Muscle layer of colon (tissue), 2 donors: Measurements from ENCODE around the gene CRLF1.

Experiments used
- H3K27ac ChIP-seq: one replicate; pipeline ENCODE4 v1.7.0; 2013; ENCODE audit warnings: low read depth, mild to moderate bottlenecking, low read length, moderate library complexity
- H3K27me3 ChIP-seq, 2 donors: one replicate each; pipeline ENCODE4 v1.7.0; 2013; ENCODE audit warnings: low read length in 2 of 2, mild to moderate bottlenecking in 2 of 2; ENCODE audit not compliant: insufficient read depth in 2 of 2, control insufficient read depth in 1 of 2
- H3K36me3 ChIP-seq: one replicate; pipeline ENCODE4 v1.7.0; 2013; ENCODE audit warnings: mild to moderate bottlenecking, low read length; ENCODE audit not compliant: insufficient read depth
- H3K4me1 ChIP-seq: one replicate; pipeline ENCODE4 v1.7.0; 2013; ENCODE audit warnings: mild to moderate bottlenecking, low read length; ENCODE audit not compliant: insufficient read depth
- H3K4me3 ChIP-seq, 2 donors: one replicate each; pipeline ENCODE4 v1.7.0; 2013; ENCODE audit warnings: low read length in 2 of 2, low read depth in 1 of 2, mild to moderate bottlenecking in 1 of 2, moderate library complexity in 1 of 2
- H3K9ac ChIP-seq: one replicate; pipeline ENCODE4 v1.7.0; 2013; ENCODE audit warnings: low read length
- H3K9me3 ChIP-seq: one replicate; pipeline ENCODE4 v1.7.0; 2013; ENCODE audit warnings: mild to moderate bottlenecking, low read length
- donor health status: abdominal sarcoma.
- donor health status: Adenocarcinoma of cecum.

The CRLF1 gene

DNA sequence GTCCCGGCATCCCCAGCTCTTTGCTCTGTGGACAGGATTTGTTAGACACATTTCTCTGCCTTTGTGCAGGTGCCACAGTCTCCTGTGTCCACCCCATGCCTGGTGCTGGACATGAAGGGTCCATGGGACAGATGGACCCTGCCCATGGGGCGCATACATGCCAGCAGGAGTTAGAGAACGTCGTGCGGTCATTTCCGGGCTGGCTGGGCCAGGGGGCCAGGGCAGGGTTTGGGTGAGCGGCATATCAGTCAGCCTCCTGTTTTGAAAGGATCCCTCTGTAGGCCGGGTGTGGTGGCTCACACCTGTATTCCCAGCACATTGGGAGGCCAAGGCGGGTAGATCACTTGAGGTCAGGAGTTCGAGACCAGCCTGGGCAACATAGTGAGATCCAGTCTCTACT lies 41.2 kb upstream of the CRLF1 start:
- Histone ChIP-seq H3K9ac (no peak overlapping the region), H3K27me3 (no peaks in the 10 kb centered on the region), H3K4me3 (no peak overlapping the region), H3K9me3 (no peaks in the 10 kb centered on the region), H3K4me1 (peaks cover 44% of the 10 kb centered on the region), H3K36me3 (no peaks in the 10 kb centered on the region), H3K27ac (no peak overlapping the region)

DNA sequence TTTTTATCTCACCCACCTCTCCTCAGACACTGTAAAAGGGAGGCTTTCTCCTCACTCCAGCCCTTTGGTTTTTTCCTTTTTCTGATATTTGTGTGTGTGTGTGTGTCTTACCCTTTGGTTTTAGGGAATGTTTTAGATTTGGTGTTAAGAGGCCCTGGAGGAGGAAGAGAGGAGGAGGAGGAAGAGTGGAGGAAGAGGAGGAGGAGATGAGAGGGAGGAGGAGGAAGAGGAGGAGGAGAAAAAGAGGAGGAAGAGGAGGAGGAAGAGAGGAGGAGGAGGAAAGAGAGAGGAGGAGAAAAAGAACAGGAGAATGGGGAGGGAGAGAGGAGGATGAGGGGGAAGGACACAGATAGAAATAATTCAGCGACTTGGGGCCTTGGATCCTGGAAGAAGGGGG lies 40.8 kb upstream of the CRLF1 start:
- no peaks in the 10 kb centered on the region for H3K9me3 ChIP-seq
- no peak overlapping the region for H3K4me3 ChIP-seq
- no peak overlapping the region for H3K27ac ChIP-seq
- H3K4me1 ChIP-seq = peaks cover 44% of the 10 kb centered on the region
- no peaks in the 10 kb centered on the region for H3K36me3 ChIP-seq
- H3K9ac ChIP-seq = no peak overlapping the region
- no peaks in the 10 kb centered on the region for H3K27me3 ChIP-seq

DNA sequence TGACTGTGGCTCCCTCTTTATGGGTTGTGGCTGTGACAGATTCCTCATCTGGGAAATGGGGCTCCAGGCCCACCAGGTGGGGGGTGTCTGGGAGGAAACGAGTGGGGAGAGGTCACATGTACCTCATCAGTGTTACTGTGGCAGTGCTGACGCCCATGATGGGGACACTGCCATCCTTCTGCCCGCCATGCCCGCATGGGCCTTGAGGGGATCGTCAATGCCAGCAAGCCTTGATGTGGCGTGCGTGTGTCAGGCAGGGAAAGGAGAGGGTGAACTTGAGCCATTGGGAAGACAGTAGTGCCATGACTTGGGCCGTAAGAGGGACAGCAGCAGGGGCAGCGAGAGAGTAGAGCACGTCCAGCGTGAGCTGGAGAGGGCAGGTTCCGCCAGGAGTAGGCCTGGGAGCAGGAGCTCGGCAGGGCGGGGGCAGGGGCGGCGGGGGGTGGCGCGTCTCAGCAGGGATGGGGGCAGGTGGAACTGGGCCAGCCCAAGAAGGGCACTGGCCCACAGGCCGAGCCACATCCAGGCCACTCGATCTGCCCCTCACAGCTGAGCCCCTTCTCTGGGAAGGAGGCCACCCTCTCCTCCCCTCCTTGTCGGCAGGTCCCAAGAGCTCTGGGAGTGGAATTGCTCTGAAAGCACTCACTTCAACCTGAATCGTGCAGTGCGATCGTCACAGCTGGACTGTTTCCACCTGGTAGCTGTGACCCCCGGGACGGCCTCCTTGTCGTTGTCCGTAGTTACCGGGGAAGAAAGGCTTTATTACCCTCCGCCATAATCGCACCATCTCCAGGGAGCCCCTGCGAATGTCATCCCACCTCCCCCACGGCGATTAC lies 40.2 kb upstream of the CRLF1 start:
- Histone ChIP-seq H3K36me3 (no peaks in the 10 kb centered on the region), H3K27me3 (no peaks in the 10 kb centered on the region), H3K9ac (no peak overlapping the region), H3K27ac (no peak overlapping the region), H3K4me3 (no peak overlapping the region), H3K4me1 (peaks cover 42% of the 10 kb centered on the region), H3K9me3 (no peaks in the 10 kb centered on the region)

DNA sequence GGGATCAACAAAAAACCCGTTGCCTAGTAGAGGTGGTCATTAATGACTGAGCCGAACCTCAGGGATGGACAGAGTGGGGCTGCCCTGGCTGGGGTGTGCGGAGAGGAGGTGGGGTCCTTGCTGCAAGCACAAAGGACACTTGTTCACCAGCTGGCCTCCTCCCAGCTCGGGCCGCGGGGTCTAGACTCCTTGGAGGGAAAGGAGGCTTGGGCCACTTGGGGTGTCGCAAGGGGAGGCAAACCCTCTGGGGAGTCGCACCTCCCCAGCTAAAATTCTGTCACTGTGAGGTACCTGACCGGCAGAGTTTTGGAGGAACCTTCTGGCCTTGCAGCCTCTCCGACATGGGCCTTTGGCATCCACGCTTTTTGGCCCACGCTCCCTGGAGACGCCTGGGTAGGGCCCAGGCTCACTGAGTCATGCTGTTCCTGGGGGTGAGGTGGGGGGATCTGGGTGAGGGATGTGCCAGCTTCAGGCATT lies 38.5 kb upstream of the CRLF1 start:
- Histone ChIP-seq H3K27ac (no peak overlapping the region), H3K27me3 (no peaks in the 10 kb centered on the region), H3K4me1 (peaks cover 25% of the 10 kb centered on the region), H3K9me3 (no peaks in the 10 kb centered on the region), H3K36me3 (no peaks in the 10 kb centered on the region), H3K9ac (no peak overlapping the region), H3K4me3 (no peak overlapping the region)

DNA sequence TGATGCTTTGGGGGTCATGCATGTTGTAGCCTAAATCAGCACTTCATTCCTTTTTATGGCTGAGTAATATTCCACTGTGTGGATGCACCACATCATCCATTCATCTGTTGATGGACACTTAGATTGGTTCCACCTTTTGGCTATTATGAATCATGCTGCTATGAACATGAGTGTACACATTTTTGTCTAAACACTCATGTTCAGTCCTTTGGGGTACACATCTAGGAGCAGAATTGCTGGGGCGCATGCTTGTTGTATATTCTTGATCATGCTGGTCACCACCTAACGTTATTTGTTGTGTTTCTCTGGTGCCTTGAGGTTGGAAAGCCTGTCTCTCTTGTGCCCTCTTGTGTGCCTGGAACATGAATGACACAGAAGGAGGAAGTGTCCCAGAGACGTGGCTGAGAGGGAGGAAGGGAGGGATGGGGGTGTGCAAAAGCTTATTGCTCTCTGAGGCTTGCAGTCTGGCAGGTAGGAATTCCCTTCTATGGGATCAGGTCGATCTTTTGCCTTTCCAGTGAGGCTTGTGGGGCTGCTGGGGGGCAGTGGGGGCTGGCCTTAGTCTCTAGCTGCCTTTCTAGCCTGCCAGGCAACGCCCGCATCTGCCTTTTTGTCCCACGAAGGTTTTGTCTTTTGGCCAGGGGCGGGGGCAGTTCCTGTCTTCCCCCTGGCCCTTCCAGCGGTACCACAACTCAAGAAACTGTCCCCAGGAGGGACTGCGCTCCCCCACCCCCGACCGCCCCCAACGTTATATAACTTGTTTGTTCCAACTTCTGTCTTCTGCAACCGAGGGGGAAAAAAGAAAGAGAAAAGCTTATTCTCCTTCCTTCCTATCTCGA lies 37.8 kb upstream of the CRLF1 start:
- Histone ChIP-seq H3K36me3 (no peaks in the 10 kb centered on the region), H3K27ac (no peak overlapping the region), H3K9ac (no peak overlapping the region), H3K4me3 (no peak overlapping the region), H3K4me1 (peaks cover 19% of the 10 kb centered on the region), H3K27me3 (no peaks in the 10 kb centered on the region), H3K9me3 (no peaks in the 10 kb centered on the region)

DNA sequence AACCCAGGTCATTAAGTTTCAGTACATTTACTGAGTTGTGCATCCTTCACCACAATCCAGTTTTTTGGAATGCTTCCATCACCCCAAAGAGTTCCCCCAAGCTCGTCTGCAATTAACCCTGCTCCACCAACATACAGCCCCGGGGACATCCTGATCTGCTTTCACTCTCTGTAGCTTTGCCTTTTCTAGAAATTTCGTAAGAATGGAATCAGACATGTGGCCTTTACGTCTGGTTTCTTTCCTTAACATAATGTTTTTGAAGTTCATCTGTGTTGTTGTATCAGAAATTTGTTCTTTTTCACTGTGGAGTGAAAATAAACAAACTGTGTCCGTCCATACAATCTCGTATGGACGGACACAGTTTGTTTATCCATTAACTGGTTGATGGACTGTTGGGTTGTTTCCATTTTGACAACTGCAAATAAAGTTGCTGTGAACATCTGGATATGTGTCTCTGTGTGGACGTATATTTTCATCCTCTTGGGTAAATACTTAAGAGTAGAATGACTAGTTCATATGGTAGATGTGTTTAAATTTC lies 33.2 kb upstream of the CRLF1 start:
- H3K9ac ChIP-seq = no peak overlapping the region
- H3K4me3 ChIP-seq = no peak overlapping the region
- H3K36me3 ChIP-seq = no peaks in the 10 kb centered on the region
- peaks cover 16% of the 10 kb centered on the region for H3K4me1 ChIP-seq
- H3K9me3 ChIP-seq = no peaks in the 10 kb centered on the region
- H3K27me3 ChIP-seq = no peaks in the 10 kb centered on the region
- no peak overlapping the region for H3K27ac ChIP-seq

DNA sequence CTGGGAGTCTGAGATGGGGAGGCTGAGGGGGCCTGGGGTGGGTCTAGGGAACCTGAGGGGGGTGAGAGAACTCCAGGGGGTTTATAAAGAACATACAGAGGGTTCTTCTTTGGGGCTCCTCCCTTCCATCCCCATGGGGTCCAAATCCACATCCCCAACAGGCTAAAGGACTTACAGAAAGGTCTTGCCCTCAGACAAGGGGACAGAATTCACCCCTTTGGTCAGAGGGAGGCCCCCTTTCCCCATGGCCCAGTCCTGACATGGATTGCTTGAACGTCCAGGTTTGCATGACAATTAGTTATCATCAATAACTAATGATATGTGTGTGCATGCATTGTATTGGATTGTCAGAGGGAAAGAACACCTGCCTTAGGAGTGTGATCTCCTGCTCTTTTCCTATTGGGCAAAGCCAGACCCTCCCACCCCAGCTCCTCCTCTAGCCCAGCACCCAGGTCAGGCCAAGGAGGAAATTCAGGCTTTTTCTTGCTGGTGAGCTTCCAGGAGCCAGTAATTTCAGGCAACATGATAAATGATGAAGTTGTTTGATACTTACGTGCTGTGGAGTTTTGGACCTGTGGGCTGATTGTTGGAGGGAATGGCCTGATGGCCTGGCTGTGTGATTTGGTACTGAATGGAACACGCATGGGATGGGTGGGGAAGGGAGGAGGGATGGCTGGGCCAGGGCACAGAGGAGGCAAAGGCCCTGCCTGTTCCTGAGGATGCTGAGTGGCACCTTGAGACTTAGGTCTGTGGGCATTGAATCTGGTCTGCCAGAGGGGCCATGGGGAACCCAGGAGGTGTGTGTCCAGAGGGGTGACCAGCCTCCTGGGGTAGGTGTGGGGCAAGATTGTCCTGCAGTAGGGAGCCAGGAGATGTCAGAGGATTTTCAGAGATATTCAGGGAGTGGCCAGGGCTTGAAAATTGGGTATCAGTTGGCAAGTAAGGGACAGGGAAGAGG lies 31.4 kb upstream of the CRLF1 start:
- Histone ChIP-seq H3K4me3 (peak overlapping the region; percentile 80 to 99), H3K27me3 (no peaks in the 10 kb centered on the region), H3K36me3 (no peaks in the 10 kb centered on the region), H3K4me1 (peaks cover 12% of the 10 kb centered on the region), H3K9me3 (no peaks in the 10 kb centered on the region), H3K9ac (peak overlapping the region; percentile 39), H3K27ac (peak overlapping the region; percentile 89)

DNA sequence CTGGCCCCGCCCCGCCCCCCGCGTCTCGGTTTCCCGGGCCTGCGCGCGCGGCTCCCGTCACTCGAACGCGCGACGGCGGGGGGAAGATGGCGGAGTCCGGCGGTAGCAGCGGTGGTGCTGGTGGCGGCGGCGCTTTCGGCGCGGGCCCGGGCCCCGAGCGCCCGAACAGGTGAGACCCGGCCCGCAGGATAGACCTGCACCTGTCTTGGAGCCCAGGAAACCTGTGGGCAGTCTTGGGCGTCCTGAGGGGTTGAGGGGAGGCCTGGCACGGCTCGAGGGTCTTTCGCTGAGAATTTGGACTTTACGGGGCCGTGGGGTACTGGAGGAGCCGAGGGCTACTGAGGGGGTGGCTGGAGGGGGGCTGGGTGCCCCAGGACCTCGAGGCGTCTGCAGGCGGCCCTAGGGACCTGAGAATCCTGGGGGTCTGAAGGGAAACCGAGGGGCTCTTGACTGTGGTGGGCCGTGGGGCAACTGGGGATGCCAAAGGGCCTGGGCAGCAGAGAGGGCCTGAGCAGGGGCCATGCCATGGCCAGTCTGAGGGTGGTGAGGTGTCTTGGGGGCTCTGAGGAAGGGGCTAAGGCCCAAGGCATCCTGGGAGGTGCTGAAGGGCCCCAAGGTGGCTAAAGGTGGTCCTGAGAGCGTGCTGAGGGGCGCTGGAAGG lies 30.5 kb upstream of the CRLF1 start, which contains the start of gene KLHL26:
Gene KLHL26 (plus strand): TSS at position 60 of the 661 bp plus-strand sequence. CDS start 27 bp downstream, at position 87.
- peak within 1 kb of the TSS; percentile 89 for H3K27ac ChIP-seq
- H3K27me3 ChIP-seq = no peaks in the 10 kb centered on the region
- H3K9me3 ChIP-seq = no peaks in the 10 kb centered on the region
- H3K9ac ChIP-seq = peak within 1 kb of the TSS; percentile 39
- H3K4me1 ChIP-seq = peaks cover 12% of the 10 kb centered on the region
- H3K36me3 ChIP-seq = no peaks in the 10 kb centered on the region
- peak within 1 kb of the TSS; percentile 80 to 99 for H3K4me3 ChIP-seq

DNA sequence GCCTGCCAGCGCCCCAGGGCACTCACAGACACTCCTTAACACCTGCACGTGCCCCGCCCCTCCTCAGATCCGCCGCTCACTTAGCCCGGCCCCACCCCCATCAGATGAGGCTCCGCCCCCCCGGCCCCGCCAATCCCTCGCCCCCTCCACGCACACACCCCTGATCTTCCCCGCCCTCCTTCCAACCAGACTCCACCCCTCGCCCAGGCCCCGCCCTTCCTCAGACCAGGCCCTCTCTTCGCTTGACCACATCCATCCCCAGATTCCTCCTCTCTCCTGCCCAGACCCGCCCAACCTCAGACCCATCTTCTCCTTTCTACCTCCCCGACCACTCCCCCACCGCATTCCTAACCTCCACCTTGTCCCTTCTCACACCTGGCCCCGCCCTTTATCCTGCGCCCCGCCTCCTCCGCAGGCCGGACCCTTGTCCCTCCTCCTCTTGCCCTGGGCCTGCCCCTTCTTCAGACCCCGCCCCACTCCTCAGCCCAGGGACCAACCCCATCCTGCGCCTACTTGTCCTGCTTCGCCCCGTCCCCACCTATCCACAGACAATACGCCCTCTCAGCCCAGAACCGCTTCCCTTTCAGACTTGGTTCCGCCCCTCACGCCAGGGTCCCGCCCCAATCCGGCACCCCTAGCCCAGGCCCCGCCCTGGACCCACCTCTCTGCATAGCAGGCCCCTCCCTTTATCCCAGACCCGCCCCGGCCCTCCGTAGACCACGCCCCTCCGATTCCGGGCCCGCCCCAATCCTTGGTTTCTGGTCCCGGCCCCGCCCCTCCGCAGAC lies 29.8 kb upstream of the CRLF1 start:
- Histone ChIP-seq H3K4me1 (peaks cover 12% of the 10 kb centered on the region), H3K9ac (no peak overlapping the region), H3K4me3 (peak overlapping the region; percentile 77 to 99), H3K9me3 (no peaks in the 10 kb centered on the region), H3K27me3 (no peaks in the 10 kb centered on the region), H3K36me3 (no peaks in the 10 kb centered on the region), H3K27ac (peak overlapping the region; percentile 30)

DNA sequence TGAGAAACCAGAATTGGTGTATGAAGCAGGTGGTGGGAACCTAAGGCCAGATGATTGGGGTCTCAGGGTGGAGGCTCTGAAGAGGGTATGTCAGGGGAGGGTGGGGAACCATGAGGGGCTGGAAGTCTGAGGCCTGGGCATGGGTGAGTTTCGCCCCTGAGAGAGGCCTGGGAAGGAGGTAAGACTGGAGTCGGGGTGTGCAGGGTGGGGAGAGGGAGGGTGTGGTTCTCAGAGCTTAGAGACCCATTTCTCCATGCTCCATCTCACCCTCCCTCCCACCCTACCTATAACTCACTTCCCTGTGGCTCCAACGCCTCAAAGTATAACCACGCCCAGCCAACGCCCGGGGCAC lies 29.2 kb upstream of the CRLF1 start:
- Histone ChIP-seq H3K27me3 (no peaks in the 10 kb centered on the region), H3K4me1 (peaks cover 12% of the 10 kb centered on the region), H3K36me3 (no peaks in the 10 kb centered on the region), H3K9me3 (no peaks in the 10 kb centered on the region), H3K4me3 (no peak overlapping the region), H3K9ac (no peak overlapping the region), H3K27ac (no peak overlapping the region)
